DOHH2 (cell line): ENCODE data around the gene SLC15A2.

Source experiments
- H3F3A ChIP-seq: fragments of 200-600 bp; sonication (generic), shearing (Covaris generic); 2 replicates; pipeline ENCODE4 v1.6.0; 2016; ENCODE audit warnings: antibody characterized with exemption, mild to moderate bottlenecking; ENCODE audit not compliant: control insufficient read depth, insufficient read depth
- H3K27ac ChIP-seq: fragments of 200-600 bp; sonication (generic); 2 replicates; pipeline ENCODE4 v1.5.1; 2014; ENCODE audit warnings: low read depth, mild to moderate bottlenecking, low read length, moderate library complexity
- H3K27me3 ChIP-seq: fragments of 200-600 bp; sonication (generic); 2 replicates; pipeline ENCODE4 v1.6.1; 2014; ENCODE audit warnings: mild to moderate bottlenecking, low read length, mixed read lengths; ENCODE audit not compliant: control insufficient read depth
- H3K36me3 ChIP-seq: fragments of 200-600 bp; sonication (generic); 2 replicates; pipeline ENCODE4 v1.6.1; 2014; ENCODE audit warnings: mild to moderate bottlenecking, low read length, moderate library complexity, mixed read lengths; ENCODE audit not compliant: control insufficient read depth
- H3K4me1 ChIP-seq: fragments of 200-600 bp; sonication (generic); 2 replicates; pipeline ENCODE4 v1.6.1; 2014; ENCODE audit warnings: mild to moderate bottlenecking, low read length, mixed read lengths; ENCODE audit not compliant: control insufficient read depth
- H3K4me2 ChIP-seq: fragments of 200-600 bp; sonication (generic); 2 replicates; pipeline ENCODE4 v1.6.0; 2014; ENCODE audit warnings: mild to moderate bottlenecking, low read length, moderate library complexity
- H3K4me3 ChIP-seq: fragments of 200-600 bp; sonication (generic); 2 replicates; pipeline ENCODE4 v1.5.1; 2014; ENCODE audit warnings: mild to moderate bottlenecking, low read length, mixed read lengths
- H3K79me2 ChIP-seq: fragments of 200-600 bp; sonication (generic); 2 replicates; pipeline ENCODE4 v1.6.1; 2014; ENCODE audit warnings: mild to moderate bottlenecking, low read length, mixed read lengths; ENCODE audit not compliant: control insufficient read depth
- H3K9me2 ChIP-seq: fragments of 200-600 bp; sonication (generic); replicated peaks from 2 replicates; pipeline ENCODE4 v1.6.1; 2014; ENCODE audit warnings: mild to moderate bottlenecking, low read length, mixed read lengths; ENCODE audit not compliant: control insufficient read depth
- H3K9me3 ChIP-seq: fragments of 200-600 bp; sonication (generic); 2 replicates; pipeline ENCODE4 v1.6.1; 2014; ENCODE audit warnings: antibody characterized with exemption, low read length, mixed read lengths; ENCODE audit not compliant: control insufficient read depth, insufficient read depth
- H4K20me1 ChIP-seq: fragments of 200-600 bp; sonication (generic); 2 replicates; pipeline ENCODE4 v1.6.0; 2014; ENCODE audit warnings: low read depth, mild to moderate bottlenecking, antibody characterized with exemption, low read length, moderate library complexity; ENCODE audit not compliant: control insufficient read depth, insufficient read depth
- EZH2phosphoT487 ChIP-seq: fragments of 200-600 bp; sonication (generic); IDR thresholded peaks from 2 replicates; pipeline ENCODE4 v1.6.1; 2017; ENCODE audit warnings: borderline replicate concordance, mild to moderate bottlenecking, antibody characterized with exemption, low read length, moderate library complexity, mixed read lengths
- TF ChIP-seq, protein P1 (sequence below): fragments of 200-600 bp; sonication (generic); IDR thresholded peaks from one replicate; pipeline ENCODE4 v1.5.1; 2014; ENCODE audit warnings: antibody characterized with exemption, mild to moderate bottlenecking, low read depth, low read length; ENCODE audit not compliant: poor library complexity, severe bottlenecking

The SLC15A2 gene

GRCh38 chr3:121992601-121993560, 98.7 kb downstream of the SLC15A2 start:
- Histone ChIP-seq H3K27me3 (no peaks in the 10 kb centered on the region), H3K4me1 (peaks cover 87% of the 10 kb centered on the region), H3K36me3 (peaks cover 15% of the 10 kb centered on the region), H3K9me2 (no peaks in the 10 kb centered on the region), H3K4me2 (peak overlapping the region; percentile 74), H3K27ac (peak overlapping the region; percentile 87), H3K4me3 (peak overlapping the region; percentile 62), H4K20me1 (no peaks in the 10 kb centered on the region), H3K79me2 (no peaks in the 10 kb centered on the region), H3K9me3 (no peaks in the 10 kb centered on the region), H3F3A (peaks cover 6% of the 10 kb centered on the region; the same call in 1 of the 2 replicates)
- no peak for TF ChIP-seq EZH2phosphoT487
- TF ChIP-seq, protein P1, sequence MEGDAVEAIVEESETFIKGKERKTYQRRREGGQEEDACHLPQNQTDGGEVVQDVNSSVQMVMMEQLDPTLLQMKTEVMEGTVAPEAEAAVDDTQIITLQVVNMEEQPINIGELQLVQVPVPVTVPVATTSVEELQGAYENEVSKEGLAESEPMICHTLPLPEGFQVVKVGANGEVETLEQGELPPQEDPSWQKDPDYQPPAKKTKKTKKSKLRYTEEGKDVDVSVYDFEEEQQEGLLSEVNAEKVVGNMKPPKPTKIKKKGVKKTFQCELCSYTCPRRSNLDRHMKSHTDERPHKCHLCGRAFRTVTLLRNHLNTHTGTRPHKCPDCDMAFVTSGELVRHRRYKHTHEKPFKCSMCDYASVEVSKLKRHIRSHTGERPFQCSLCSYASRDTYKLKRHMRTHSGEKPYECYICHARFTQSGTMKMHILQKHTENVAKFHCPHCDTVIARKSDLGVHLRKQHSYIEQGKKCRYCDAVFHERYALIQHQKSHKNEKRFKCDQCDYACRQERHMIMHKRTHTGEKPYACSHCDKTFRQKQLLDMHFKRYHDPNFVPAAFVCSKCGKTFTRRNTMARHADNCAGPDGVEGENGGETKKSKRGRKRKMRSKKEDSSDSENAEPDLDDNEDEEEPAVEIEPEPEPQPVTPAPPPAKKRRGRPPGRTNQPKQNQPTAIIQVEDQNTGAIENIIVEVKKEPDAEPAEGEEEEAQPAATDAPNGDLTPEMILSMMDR = no peak
